ENCODE measurements around the gene TRIM71. TPM values are rescaled to one million over a fixed set of nuclear protein-coding genes. Genes with fewer than 3 reads are reported as not detected.
"Not testable (repeated sequence)": the region's sequence is repeated elsewhere in the genome, so short reads cannot be mapped to it uniquely, and the experiment has no call there.

Gene TRIM71
- polyA plus RNA-seq, 2 donors: not detected

- not testable (repeated sequence) for H3K9me3 ChIP-seq (ENCODE audit: control insufficient read depth in 2 of 2, insufficient read depth in 1 of 2, low read depth in 1 of 2, low read length in 1 of 2); H3K27ac ChIP-seq (ENCODE audit: low read depth in 2 of 2, low read length in 1 of 2); H3K4me1 ChIP-seq (ENCODE audit: control insufficient read depth in 2 of 2, insufficient read depth in 2 of 2, low read length in 1 of 2); H3K27me3 ChIP-seq (ENCODE audit: control insufficient read depth in 1 of 2, insufficient read depth in 2 of 2, low read length in 2 of 2); H3K4me3 ChIP-seq (ENCODE audit: low read depth in 1 of 2, low read length in 2 of 2); H3K36me3 ChIP-seq (ENCODE audit: control insufficient read depth in 2 of 2, insufficient read depth in 2 of 2, low read length in 1 of 2)
- 81 to 82% methylated on average over 11 of the region's 11 CpGs for WGBS, 2 donors
These were observed 21.3 kb upstream of the TRIM71 start for GRCh38 chr3:32796384-32796950.

- no peaks in the 10 kb centered on the region for H3K27me3 ChIP-seq (ENCODE audit: control insufficient read depth in 1 of 2, insufficient read depth in 2 of 2, low read length in 2 of 2)
- 78 to 85% methylated on average over 2 of the region's 2 CpGs for WGBS, 2 donors
- H3K27ac ChIP-seq (ENCODE audit: low read depth in 2 of 2, low read length in 1 of 2): no peak overlapping the region
- no peaks in the 10 kb centered on the region for H3K4me1 ChIP-seq (ENCODE audit: control insufficient read depth in 2 of 2, insufficient read depth in 2 of 2, low read length in 1 of 2)
- no peak overlapping the region for H3K4me3 ChIP-seq (ENCODE audit: low read depth in 1 of 2, low read length in 2 of 2)
- no peaks in the 10 kb centered on the region for H3K9me3 ChIP-seq (ENCODE audit: control insufficient read depth in 2 of 2, insufficient read depth in 1 of 2, low read depth in 1 of 2, low read length in 1 of 2)
- H3K36me3 ChIP-seq (ENCODE audit: control insufficient read depth in 2 of 2, insufficient read depth in 2 of 2, low read length in 1 of 2): no peaks in the 10 kb centered on the region
These were observed 20.0 kb upstream of the TRIM71 start for GRCh38 chr3:32797776-32798175.

- H3K4me1 ChIP-seq (ENCODE audit: control insufficient read depth in 2 of 2, insufficient read depth in 2 of 2, low read length in 1 of 2); H3K4me3 ChIP-seq (ENCODE audit: low read depth in 1 of 2, low read length in 2 of 2); H3K27ac ChIP-seq (ENCODE audit: low read depth in 2 of 2, low read length in 1 of 2); H3K36me3 ChIP-seq (ENCODE audit: control insufficient read depth in 2 of 2, insufficient read depth in 2 of 2, low read length in 1 of 2); H3K27me3 ChIP-seq (ENCODE audit: control insufficient read depth in 1 of 2, insufficient read depth in 2 of 2, low read length in 2 of 2); H3K9me3 ChIP-seq (ENCODE audit: control insufficient read depth in 2 of 2, insufficient read depth in 1 of 2, low read depth in 1 of 2, low read length in 1 of 2): not testable (repeated sequence)
- 91 to 93% methylated on average over 5 of the region's 5 CpGs for WGBS, 2 donors
These were observed 16.4 kb upstream of the TRIM71 start for GRCh38 chr3:32801440-32801839.

GRCh38 chr3:32813180-32813579, 4.6 kb upstream of the TRIM71 start:
- H3K9me3 ChIP-seq (ENCODE audit: control insufficient read depth in 2 of 2, insufficient read depth in 1 of 2, low read depth in 1 of 2, low read length in 1 of 2): no peaks in the 10 kb centered on the region
- H3K36me3 ChIP-seq (ENCODE audit: control insufficient read depth in 2 of 2, insufficient read depth in 2 of 2, low read length in 1 of 2): no peaks in the 10 kb centered on the region
- WGBS, 2 donors: 17 to 20% methylated on average over 2 of the region's 2 CpGs
- H3K4me1 ChIP-seq (ENCODE audit: control insufficient read depth in 2 of 2, insufficient read depth in 2 of 2, low read length in 1 of 2): peaks cover 12 to 16% of the 10 kb centered on the region in 2 donors
- H3K27ac ChIP-seq (ENCODE audit: low read depth in 2 of 2, low read length in 1 of 2): no peak overlapping the region
- no peak overlapping the region for H3K4me3 ChIP-seq (ENCODE audit: low read depth in 1 of 2, low read length in 2 of 2)
- H3K27me3 ChIP-seq (ENCODE audit: control insufficient read depth in 1 of 2, insufficient read depth in 2 of 2, low read length in 2 of 2): peaks cover 6 to 10% of the 10 kb centered on the region in 2 donors

- H3K36me3 ChIP-seq (ENCODE audit: control insufficient read depth in 2 of 2, insufficient read depth in 2 of 2, low read length in 1 of 2): no peaks in the 10 kb centered on the region
- peaks cover 5% of the 10 kb centered on the region in 2 donors for H3K9me3 ChIP-seq (ENCODE audit: control insufficient read depth in 2 of 2, insufficient read depth in 1 of 2, low read depth in 1 of 2, low read length in 1 of 2)
- H3K4me3 ChIP-seq (ENCODE audit: low read depth in 1 of 2, low read length in 2 of 2): no peak overlapping the region
- peaks cover 8 to 18% of the 10 kb centered on the region in 2 donors for H3K27me3 ChIP-seq (ENCODE audit: control insufficient read depth in 1 of 2, insufficient read depth in 2 of 2, low read length in 2 of 2)
- 61 to 72% methylated on average over 6 of the region's 6 CpGs for WGBS, 2 donors
- H3K4me1 ChIP-seq (ENCODE audit: control insufficient read depth in 2 of 2, insufficient read depth in 2 of 2, low read length in 1 of 2): peaks cover 12 to 17% of the 10 kb centered on the region in 2 donors
- H3K27ac ChIP-seq (ENCODE audit: low read depth in 2 of 2, low read length in 1 of 2): no peak overlapping the region
These were observed 3.4 kb upstream of the TRIM71 start for GRCh38 chr3:32814361-32814760.

GRCh38 chr3:32815841-32816438, 1.9 kb upstream of the TRIM71 start:
- no peak overlapping the region for H3K4me3 ChIP-seq (ENCODE audit: low read depth in 1 of 2, low read length in 2 of 2)
- peaks cover 12 to 17% of the 10 kb centered on the region in 2 donors for H3K4me1 ChIP-seq (ENCODE audit: control insufficient read depth in 2 of 2, insufficient read depth in 2 of 2, low read length in 1 of 2)
- H3K36me3 ChIP-seq (ENCODE audit: control insufficient read depth in 2 of 2, insufficient read depth in 2 of 2, low read length in 1 of 2): no peaks in the 10 kb centered on the region
- peaks cover 5 to 8% of the 10 kb centered on the region in 2 donors for H3K9me3 ChIP-seq (ENCODE audit: control insufficient read depth in 2 of 2, insufficient read depth in 1 of 2, low read depth in 1 of 2, low read length in 1 of 2)
- no peak overlapping the region for H3K27ac ChIP-seq (ENCODE audit: low read depth in 2 of 2, low read length in 1 of 2)
- WGBS, 2 donors: 29 to 39% methylated on average over 21 of the region's 21 CpGs
- peaks cover 17 to 25% of the 10 kb centered on the region in 2 donors for H3K27me3 ChIP-seq (ENCODE audit: control insufficient read depth in 1 of 2, insufficient read depth in 2 of 2, low read length in 2 of 2)

GRCh38 chr3:32816439-32817256, 1.1 kb upstream of the TRIM71 start:
- H3K27ac ChIP-seq (ENCODE audit: low read depth in 2 of 2, low read length in 1 of 2): no peak overlapping the region
- no peaks in the 10 kb centered on the region for H3K36me3 ChIP-seq (ENCODE audit: control insufficient read depth in 2 of 2, insufficient read depth in 2 of 2, low read length in 1 of 2)
- 1% methylated on average over 75 to 85 of the region's 85 CpGs for WGBS, 2 donors
- peaks cover 17 to 25% of the 10 kb centered on the region in 2 donors for H3K27me3 ChIP-seq (ENCODE audit: control insufficient read depth in 1 of 2, insufficient read depth in 2 of 2, low read length in 2 of 2)
- H3K9me3 ChIP-seq (ENCODE audit: control insufficient read depth in 2 of 2, insufficient read depth in 1 of 2, low read depth in 1 of 2, low read length in 1 of 2): peaks cover 5 to 8% of the 10 kb centered on the region in 2 donors
- H3K4me1 ChIP-seq (ENCODE audit: control insufficient read depth in 2 of 2, insufficient read depth in 2 of 2, low read length in 1 of 2): peaks cover 12 to 17% of the 10 kb centered on the region in 2 donors
- H3K4me3 ChIP-seq (ENCODE audit: low read depth in 1 of 2, low read length in 2 of 2): peak overlapping the region; percentile 30 to 48

- Histone ChIP-seq H3K27me3 (ENCODE audit: control insufficient read depth in 1 of 2, insufficient read depth in 2 of 2, low read length in 2 of 2) (peaks cover 20 to 25% of the 10 kb centered on the region in 2 donors), H3K27ac (ENCODE audit: low read depth in 2 of 2, low read length in 1 of 2) (no peak overlapping the region), H3K9me3 (ENCODE audit: control insufficient read depth in 2 of 2, insufficient read depth in 1 of 2, low read depth in 1 of 2, low read length in 1 of 2) (peaks cover 5 to 8% of the 10 kb centered on the region in 2 donors), H3K36me3 (ENCODE audit: control insufficient read depth in 2 of 2, insufficient read depth in 2 of 2, low read length in 1 of 2) (no peaks in the 10 kb centered on the region), H3K4me3 (ENCODE audit: low read depth in 1 of 2, low read length in 2 of 2) (peak overlapping the region; percentile 13 to 48), H3K4me1 (ENCODE audit: control insufficient read depth in 2 of 2, insufficient read depth in 2 of 2, low read length in 1 of 2) (peaks cover 12 to 17% of the 10 kb centered on the region in 2 donors)
- 1 to 3% methylated on average over 45 to 49 of the region's 49 CpGs for WGBS, 2 donors
These were observed 590 bp upstream of the TRIM71 start for GRCh38 chr3:32817257-32817557.

- no peaks in the 10 kb centered on the region for H3K36me3 ChIP-seq (ENCODE audit: control insufficient read depth in 2 of 2, insufficient read depth in 2 of 2, low read length in 1 of 2)
- H3K4me3 ChIP-seq (ENCODE audit: low read depth in 1 of 2, low read length in 2 of 2): peak overlapping the region in 1 of 2 donors; percentile 48
- H3K27me3 ChIP-seq (ENCODE audit: control insufficient read depth in 1 of 2, insufficient read depth in 2 of 2, low read length in 2 of 2): peaks cover 20 to 25% of the 10 kb centered on the region in 2 donors
- H3K4me1 ChIP-seq (ENCODE audit: control insufficient read depth in 2 of 2, insufficient read depth in 2 of 2, low read length in 1 of 2): peaks cover 12 to 17% of the 10 kb centered on the region in 2 donors
- peaks cover 5 to 8% of the 10 kb centered on the region in 2 donors for H3K9me3 ChIP-seq (ENCODE audit: control insufficient read depth in 2 of 2, insufficient read depth in 1 of 2, low read depth in 1 of 2, low read length in 1 of 2)
- H3K27ac ChIP-seq (ENCODE audit: low read depth in 2 of 2, low read length in 1 of 2): no peak overlapping the region
- 3% methylated on average over 90 to 111 of the region's 111 CpGs for WGBS, 2 donors
These were observed 602 bp downstream of the TRIM71 start for GRCh38 chr3:32818229-32818969.
